ENCODE results near the gene ZCCHC7.

DNA sequence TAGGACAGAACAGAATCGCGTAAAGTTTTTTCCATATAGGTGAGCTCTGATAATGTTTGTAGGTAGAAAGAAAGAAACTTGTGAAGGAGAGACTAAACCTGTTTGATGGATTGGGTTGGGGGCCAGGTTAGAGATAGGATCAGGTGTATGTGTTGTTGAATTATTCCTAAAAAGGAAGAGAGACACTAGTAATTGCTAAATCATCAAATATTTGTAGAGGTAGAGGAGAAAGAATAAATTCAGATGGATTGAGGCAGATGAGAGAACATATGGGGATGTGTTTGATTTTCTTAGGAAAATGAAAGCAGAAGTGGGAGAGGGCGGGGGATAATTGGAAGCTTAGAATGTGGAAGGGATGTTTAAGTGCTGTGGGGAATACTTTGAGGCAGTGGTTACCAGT, 7.7 kb downstream of the ZCCHC7 start:
- TF ChIP-seq, protein P1, sequence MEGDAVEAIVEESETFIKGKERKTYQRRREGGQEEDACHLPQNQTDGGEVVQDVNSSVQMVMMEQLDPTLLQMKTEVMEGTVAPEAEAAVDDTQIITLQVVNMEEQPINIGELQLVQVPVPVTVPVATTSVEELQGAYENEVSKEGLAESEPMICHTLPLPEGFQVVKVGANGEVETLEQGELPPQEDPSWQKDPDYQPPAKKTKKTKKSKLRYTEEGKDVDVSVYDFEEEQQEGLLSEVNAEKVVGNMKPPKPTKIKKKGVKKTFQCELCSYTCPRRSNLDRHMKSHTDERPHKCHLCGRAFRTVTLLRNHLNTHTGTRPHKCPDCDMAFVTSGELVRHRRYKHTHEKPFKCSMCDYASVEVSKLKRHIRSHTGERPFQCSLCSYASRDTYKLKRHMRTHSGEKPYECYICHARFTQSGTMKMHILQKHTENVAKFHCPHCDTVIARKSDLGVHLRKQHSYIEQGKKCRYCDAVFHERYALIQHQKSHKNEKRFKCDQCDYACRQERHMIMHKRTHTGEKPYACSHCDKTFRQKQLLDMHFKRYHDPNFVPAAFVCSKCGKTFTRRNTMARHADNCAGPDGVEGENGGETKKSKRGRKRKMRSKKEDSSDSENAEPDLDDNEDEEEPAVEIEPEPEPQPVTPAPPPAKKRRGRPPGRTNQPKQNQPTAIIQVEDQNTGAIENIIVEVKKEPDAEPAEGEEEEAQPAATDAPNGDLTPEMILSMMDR (IDR thresholded peaks at IDR 0.05; ENCODE audit: insufficient read depth, low read depth, low read length) = no peak
- TF ChIP-seq EZH2 (IDR thresholded peaks at IDR 0.05; ENCODE audit: insufficient read depth, low read length) = no peak

Data from astrocyte (in vitro differentiated cells and primary cell).